ENCODE measurements around the gene VWA3A. TPM values are rescaled to one million over a fixed set of nuclear protein-coding genes. Genes with fewer than 3 reads are reported as not detected.

VWA3A gene
- total and polyA plus RNA-seq, 2 donors (not counting 3 experiments of a cell fraction or from before 2014, with no cell fraction given): 0.12 to 0.84 TPM

DNA sequence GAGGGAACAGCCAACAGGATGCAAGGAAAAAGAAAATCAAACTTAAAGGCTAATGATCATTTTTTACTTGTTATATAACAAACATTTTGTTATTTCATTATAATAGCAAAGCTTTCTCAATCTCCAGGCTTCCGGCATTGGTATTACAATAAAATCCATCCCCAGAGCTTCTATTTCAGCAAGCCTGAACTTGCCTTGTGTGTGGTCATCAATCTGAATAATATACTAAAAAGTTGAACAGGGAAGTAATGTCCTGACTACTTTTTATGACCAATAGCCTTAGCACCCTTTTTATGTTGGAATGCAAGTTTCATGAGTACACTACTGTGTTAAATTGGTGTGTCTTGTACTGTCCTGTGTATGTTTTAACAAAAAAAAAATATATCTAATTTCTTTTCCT, 27.1 kb upstream of the VWA3A start:
- FAIRE-seq: no peak
- ChIA-PET POLR2A (no interaction called here), CTCF (interaction anchor here (0.6 to 6.5 kb wide), 7 partner anchors 10 to 64 kb away, joined by 3 to 61 read pairs (median 3); partner anchors contain the start of genes MOSMO and PDZD9)
- Histone ChIP-seq H4K20me1 (replicated peaks; ENCODE audit: control insufficient read depth, extremely low read depth, insufficient read depth, low read length) (peaks cover 5% of the 10 kb centered on the region), H3K9me3 (replicated peaks; ENCODE audit: control insufficient read depth, insufficient read depth, low read length) (no peaks in the 10 kb centered on the region), H3K27me3 (ENCODE audit: control insufficient read depth in 2 of 2, insufficient read depth in 2 of 2, low read length in 2 of 2) (no peaks in the 10 kb centered on the region), H3K36me3 (ENCODE audit: control insufficient read depth in 2 of 2, extremely low read depth in 1 of 2, insufficient read depth in 2 of 2, low read length in 2 of 2) (peaks cover 0 to 2% of the 10 kb centered on the region in 2 experiments), H3K9me1 (replicated peaks; ENCODE audit: control insufficient read depth, extremely low read depth, insufficient read depth, low read length) (peaks cover 2% of the 10 kb centered on the region), H3K4me1 (ENCODE audit: control insufficient read depth, extremely low read depth, insufficient read depth, low read length) (peaks cover 7% of the 10 kb centered on the region), H2AFZ (ENCODE audit: low read depth, low read length) (no peak overlapping the region), H3K4me3 (replicated peaks in 1 of 3; ENCODE audit: insufficient read depth in 1 of 3, low read depth in 1 of 3, low read length in 3 of 3) (no peak overlapping the region), H3K9ac (replicated peaks; ENCODE audit: extremely low read depth, insufficient read depth, low read length) (no peak overlapping the region), H3K79me2 (ENCODE audit: control insufficient read depth, insufficient read depth, low read length) (peaks cover 82% of the 10 kb centered on the region), H3K4me2 (ENCODE audit: insufficient read depth, low read length) (no peak overlapping the region), H3K27ac (ENCODE audit: insufficient read depth, low read depth, low read length) (no peak overlapping the region)
- intact Hi-C loops (cut with micrococcal nuclease) (no loop called here), dilution Hi-C loops (cut with MboI; ENCODE audit: extremely low pct_ligation_motif_present, low sequenced_read_pairs) (no loop called here)
- no peak for DNase-seq (ENCODE audit: low read depth, low spot score)
- no TSS peak for BruUV-seq (replicated peaks)
- TF ChIP-seq POLR2AphosphoS5 (IDR thresholded peaks at IDR 0.05; ENCODE audit: insufficient read depth, low read depth, low read length) (no peak), FOS (IDR thresholded peaks at IDR 0.05; ENCODE audit: borderline replicate concordance, insufficient read depth, low read length) (no peak), POLR2A (IDR thresholded peaks at IDR 0.05; ENCODE audit: low read depth, low read length) (no peak), JUN (IDR thresholded peaks at IDR 0.05; ENCODE audit: borderline replicate concordance, insufficient read depth, insufficient read length, low read depth) (no peak), EZH2 (IDR thresholded peaks at IDR 0.05; ENCODE audit: borderline replicate concordance, low read depth, low read length, severe bottlenecking) (no peak), MYC (IDR thresholded peaks at IDR 0.05; ENCODE audit: low read depth, low read length) (no peak), GATA2 (IDR thresholded peaks at IDR 0.05; ENCODE audit: insufficient read depth, insufficient read length, low read depth, low read length) (no peak)
- TF ChIP-seq, protein P1, sequence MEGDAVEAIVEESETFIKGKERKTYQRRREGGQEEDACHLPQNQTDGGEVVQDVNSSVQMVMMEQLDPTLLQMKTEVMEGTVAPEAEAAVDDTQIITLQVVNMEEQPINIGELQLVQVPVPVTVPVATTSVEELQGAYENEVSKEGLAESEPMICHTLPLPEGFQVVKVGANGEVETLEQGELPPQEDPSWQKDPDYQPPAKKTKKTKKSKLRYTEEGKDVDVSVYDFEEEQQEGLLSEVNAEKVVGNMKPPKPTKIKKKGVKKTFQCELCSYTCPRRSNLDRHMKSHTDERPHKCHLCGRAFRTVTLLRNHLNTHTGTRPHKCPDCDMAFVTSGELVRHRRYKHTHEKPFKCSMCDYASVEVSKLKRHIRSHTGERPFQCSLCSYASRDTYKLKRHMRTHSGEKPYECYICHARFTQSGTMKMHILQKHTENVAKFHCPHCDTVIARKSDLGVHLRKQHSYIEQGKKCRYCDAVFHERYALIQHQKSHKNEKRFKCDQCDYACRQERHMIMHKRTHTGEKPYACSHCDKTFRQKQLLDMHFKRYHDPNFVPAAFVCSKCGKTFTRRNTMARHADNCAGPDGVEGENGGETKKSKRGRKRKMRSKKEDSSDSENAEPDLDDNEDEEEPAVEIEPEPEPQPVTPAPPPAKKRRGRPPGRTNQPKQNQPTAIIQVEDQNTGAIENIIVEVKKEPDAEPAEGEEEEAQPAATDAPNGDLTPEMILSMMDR (IDR thresholded peaks at IDR 0.05; ENCODE audit: extremely low read depth in 1 of 2, insufficient read depth in 1 of 2, low read depth in 1 of 2, low read length in 2 of 2): no peak
- TF ChIP-seq, protein P2, sequence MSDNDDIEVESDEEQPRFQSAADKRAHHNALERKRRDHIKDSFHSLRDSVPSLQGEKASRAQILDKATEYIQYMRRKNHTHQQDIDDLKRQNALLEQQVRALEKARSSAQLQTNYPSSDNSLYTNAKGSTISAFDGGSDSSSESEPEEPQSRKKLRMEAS (IDR thresholded peaks at IDR 0.05; ENCODE audit: insufficient read depth, insufficient read length): no peak

Measured in endothelial cell of umbilical vein (primary cell).